CD14-positive monocyte (primary cell): ENCODE data around the gene RPN1. TPM values are rescaled to one million over a fixed set of nuclear protein-coding genes. Genes with fewer than 3 reads are reported as not detected.
"Not testable (repeated sequence)": the region's sequence is repeated elsewhere in the genome, so short reads cannot be mapped to it uniquely, and the experiment has no call there.

ENCODE experiments used
- DNase-seq, 3 donors: peaks; one replicate each; pipeline ENCODE4 v3.0.0-alpha.2; 2011 to 2022
- H2AFZ ChIP-seq: 2 replicates; pipeline ENCODE4 v1.6.0; 2012; ENCODE audit warnings: mild to moderate bottlenecking, low read depth, low read length, inconsistent platforms; ENCODE audit not compliant: insufficient read depth, poor library complexity, severe bottlenecking
- H3K27ac ChIP-seq, 2 donors: 1 replicate in 1 of 2; 2 replicates in 1 of 2; pipeline ENCODE4 v1.5.1; 2012 to 2013; ENCODE audit warnings: low read length in 2 of 2, control low read depth in 1 of 2, inconsistent platforms in 1 of 2, low read depth in 1 of 2, mild to moderate bottlenecking in 1 of 2
- H3K27me3 ChIP-seq, 2 donors: one replicate each; pipeline versions ENCODE4 v1.6.0 to v1.6.1; 2011 to 2013; ENCODE audit warnings: low read length in 2 of 2; ENCODE audit not compliant: control insufficient read depth in 2 of 2, insufficient read depth in 2 of 2
- H3K36me3 ChIP-seq, 2 donors: replicated peaks in 1 of 2; 1 replicate in 1 of 2; 2 replicates in 1 of 2; pipeline versions ENCODE4 v1.5.1 to v1.6.1; 2012 to 2013; ENCODE audit warnings: low read length in 2 of 2, control low read depth in 1 of 2, inconsistent platforms in 1 of 2, mild to moderate bottlenecking in 1 of 2; ENCODE audit not compliant: insufficient read depth in 2 of 2, control insufficient read depth in 1 of 2
- H3K4me1 ChIP-seq, 2 donors: 1 replicate in 1 of 2; 2 replicates in 1 of 2; pipeline versions ENCODE4 v1.5.1 to v1.6.1; 2012 to 2013; ENCODE audit warnings: low read length in 2 of 2, control low read depth in 1 of 2, inconsistent platforms in 1 of 2, mild to moderate bottlenecking in 1 of 2, moderate library complexity in 1 of 2; ENCODE audit not compliant: insufficient read depth in 2 of 2, control insufficient read depth in 1 of 2
- H3K4me2 ChIP-seq: replicated peaks from 2 replicates; pipeline ENCODE3; 2012; ENCODE audit warnings: low read length, moderate library complexity, mild to moderate bottlenecking; ENCODE audit not compliant: poor library complexity, severe bottlenecking; ENCODE audit errors: extremely low read depth
- H3K4me3 ChIP-seq, 3 experiments: fragments of 200-600 bp in 1 of 3; sonication (generic) in 1 of 3; replicated peaks in 1 of 3; 1 replicate in 2 of 3; 2 replicates in 1 of 3; pipeline ENCODE4 v1.5.1; 2011 to 2013; ENCODE audit warnings: low read length in 3 of 3, mild to moderate bottlenecking in 3 of 3, control low read depth in 2 of 3, low read depth in 2 of 3, inconsistent platforms in 1 of 3, moderate library complexity in 1 of 3
- H3K79me2 ChIP-seq: 2 replicates; pipeline ENCODE4 v1.6.0; 2012; ENCODE audit warnings: mild to moderate bottlenecking, control low read depth, inconsistent platforms, low read length, moderate library complexity; ENCODE audit not compliant: insufficient read depth
- H3K9ac ChIP-seq: 2 replicates; pipeline ENCODE4 v1.6.0; 2017; ENCODE audit warnings: low read length, mild to moderate bottlenecking; ENCODE audit not compliant: insufficient read depth, poor library complexity, severe bottlenecking
- H3K9me3 ChIP-seq, 2 donors: replicated peaks in 1 of 2; 1 replicate in 1 of 2; 2 replicates in 1 of 2; pipeline versions ENCODE4 v1.5.1 to v1.6.1; 2012 to 2013; ENCODE audit warnings: low read length in 2 of 2, control low read depth in 1 of 2; ENCODE audit not compliant: control insufficient read depth in 1 of 2, insufficient read depth in 1 of 2
- H4K20me1 ChIP-seq: 2 replicates; pipeline ENCODE4 v1.6.0; 2012; ENCODE audit warnings: mild to moderate bottlenecking, low read length, control low read depth, moderate library complexity; ENCODE audit not compliant: insufficient read depth
- H3K27ac Mint-ChIP-seq, 7 donors: one replicate each; pipeline ENCODE4 v1.8.0; 2020; ENCODE audit warnings: mild to moderate bottlenecking in 7 of 7, mixed read lengths in 7 of 7, moderate library complexity in 6 of 7, inconsistent platforms in 2 of 7
- H3K27me3 Mint-ChIP-seq, 3 donors: one replicate each; pipeline ENCODE4 v1.8.0; 2021 to 2022; ENCODE audit warnings: low read depth in 3 of 3, mild to moderate bottlenecking in 3 of 3, mixed read lengths in 3 of 3, moderate library complexity in 3 of 3, inconsistent platforms in 1 of 3
- H3K36me3 Mint-ChIP-seq, 2 donors: one replicate each; pipeline ENCODE4 v1.8.0; 2020; ENCODE audit warnings: mixed read lengths in 2 of 2, inconsistent platforms in 1 of 2, mild to moderate bottlenecking in 1 of 2
- H3K4me1 Mint-ChIP-seq: one replicate; pipeline ENCODE4 v1.8.0; 2020; ENCODE audit warnings: mild to moderate bottlenecking, mixed read lengths
- H3K4me3 Mint-ChIP-seq, 2 donors: one replicate each; pipeline ENCODE4 v1.8.0; 2020; ENCODE audit warnings: mild to moderate bottlenecking in 2 of 2, mixed read lengths in 2 of 2, moderate library complexity in 1 of 2
- H3K9me3 Mint-ChIP-seq, 7 donors: one replicate each; pipeline ENCODE4 v1.8.0; 2020 to 2022; ENCODE audit warnings: mixed read lengths in 7 of 7, mild to moderate bottlenecking in 6 of 7, moderate library complexity in 6 of 7, inconsistent platforms in 2 of 7
- CTCF ChIP-seq: fragments of 200-600 bp; IDR thresholded peaks from one replicate; pipeline ENCODE4 v1.8.0; 2022; ENCODE audit warnings: antibody characterized with exemption, mild to moderate bottlenecking
- WGBS: methylation state at CpG from one replicate; pipeline ENCODE4 v1.1.5; 2013; ENCODE audit warnings: missing lambda C conversion rate; ENCODE audit not compliant: insufficient coverage; 5-methylcytosine and 5-hydroxymethylcytosine counted together
- intact Hi-C, 2 donors: fragments of 100-400 bp; cut with micrococcal nuclease; formaldehyde crosslinking; loops; one replicate each; pipeline versions ENCODE4 v1.15.0 to v1.15.1; 2023
- polyA plus RNA-seq, 3 donors: library from polyadenylated mRNA; depleted of rRNA in 1 of 3; unstranded in 2 of 3; stranded (reverse) in 1 of 3; fragments of 300-500 nt in 2 of 3; fragments of >200 nt in 1 of 3; fragmentation: Illumina TruSeq in 2 of 3; gene quantifications; 1 replicate in 2 of 3; 2 replicates in 1 of 3; pipeline ENCODE4 v1.2.3, GENCODE V29; 2012 to 2021

Gene RPN1
- polyA plus RNA-seq, 3 donors, result 112 to 375 (median 354) TPM

GRCh38 chr3:128655531-128655930, 4.9 kb upstream of the RPN1 start:
- Histone ChIP-seq H3K36me3 (no peaks in the 10 kb centered on the region), H3K9ac (no peak overlapping the region), H3K4me2 (no peak overlapping the region), H2AFZ (no peak overlapping the region), H3K27ac (peak overlapping the region; percentile 34 to 45), H3K4me3 (no peak overlapping the region), H3K79me2 (peaks cover 2% of the 10 kb centered on the region), H3K9me3 (no peaks in the 10 kb centered on the region), H3K4me1 (peaks cover 43 to 60% of the 10 kb centered on the region in 2 donors), H4K20me1 (no peaks in the 10 kb centered on the region), H3K27me3 (no peaks in the 10 kb centered on the region)
- Mint-ChIP-seq H3K9me3 (no peaks in the 10 kb centered on the region), H3K27ac (peak overlapping the region; percentile 71 to 91 (median 83)), H3K36me3 (no peaks in the 10 kb centered on the region), H3K27me3 (peaks cover 0 to 2% (median 0%) of the 10 kb centered on the region in 3 donors), H3K4me1 (peaks cover 45% of the 10 kb centered on the region), H3K4me3 (peak overlapping the region in 1 of 2 donors; percentile 21)
- DNase-seq, result peak in 2 of 3 donors; percentile 43 to 52
- intact Hi-C loops, result loop anchor here in 1 of 2 donors (10.0 kb wide), 1 partner anchor 69 kb away; the partner anchor contains the start of gene RAB7A
- TF ChIP-seq CTCF, result no peak
- WGBS, result no CpG with 5 or more reads among the region's 3 CpGs

GRCh38 chr3:128653993-128654805, 3.6 kb upstream of the RPN1 start:
- Histone ChIP-seq H3K9ac (peak overlapping the region; percentile 15), H3K27ac (peak overlapping the region in 1 of 2 donors; percentile 36), H3K79me2 (peaks cover 16% of the 10 kb centered on the region), H3K4me1 (peaks cover 44 to 62% of the 10 kb centered on the region in 2 donors), H3K4me3 (peak overlapping the region in 2 of 3 experiments; percentile 34 to 61), H3K4me2 (peak overlapping the region; percentile 31), H2AFZ (peak overlapping the region; percentile 77)
- H3K27me3 Mint-ChIP-seq, H3K27me3 ChIP-seq, H3K9me3 Mint-ChIP-seq, DNase-seq, H3K36me3 ChIP-seq, H4K20me1 ChIP-seq, H3K9me3 ChIP-seq, H3K36me3 Mint-ChIP-seq: not testable (repeated sequence)
- intact Hi-C loops, result loop anchor here in 1 of 2 donors (5.0 to 10.0 kb wide), 2 partner anchors 37 to 71 kb away; partner anchors contain the start of gene RAB7A
- 11% methylated on average over 17 of the region's 24 CpGs for WGBS
- H3K27ac Mint-ChIP-seq, result peak overlapping the region; percentile 26 to 75 (median 61)
- H3K4me1 Mint-ChIP-seq, result peaks cover 48% of the 10 kb centered on the region
- peak overlapping the region; percentile 74 to 88 for H3K4me3 Mint-ChIP-seq

GRCh38 chr3:128653383-128653992, 2.9 kb upstream of the RPN1 start:
- peaks cover 50% of the 10 kb centered on the region for H3K4me1 Mint-ChIP-seq
- H3K36me3 ChIP-seq, H3K4me2 ChIP-seq, H3K9me3 ChIP-seq, H3K36me3 Mint-ChIP-seq, H3K9me3 Mint-ChIP-seq, H3K4me3 ChIP-seq, H3K27ac ChIP-seq, H3K27me3 Mint-ChIP-seq, H3K9ac ChIP-seq, H3K27me3 ChIP-seq: not testable (repeated sequence)
- Histone ChIP-seq H3K4me1 (peaks cover 47 to 64% of the 10 kb centered on the region in 2 donors), H4K20me1 (peaks cover 16% of the 10 kb centered on the region), H3K79me2 (peaks cover 23% of the 10 kb centered on the region), H2AFZ (peak overlapping the region; percentile 77)
- WGBS, result 73% methylated on average over 27 of the region's 43 CpGs
- peak in 1 of 3 donors; percentile 30 for DNase-seq
- intact Hi-C loops, result loop anchor here in 1 of 2 donors (5.0 to 10.0 kb wide), 2 partner anchors 36 to 71 kb away; partner anchors contain the start of gene RAB7A
- peak overlapping the region; percentile 27 to 88 for H3K4me3 Mint-ChIP-seq
- H3K27ac Mint-ChIP-seq, result peak overlapping the region in 2 of 7 donors; percentile 73 to 75
